GM18867 (cell line): Measurements from ENCODE around the gene CUX1.
"Not testable (repeated sequence)": the region's sequence is repeated elsewhere in the genome, so short reads cannot be mapped to it uniquely, and the experiment has no call there.

Source experiments
- ATAC-seq: cut with Tn5 transposase; IDR thresholded peaks from one replicate; pipeline ENCODE4 v1.9.1; 2021; ENCODE audit warnings: mild to moderate bottlenecking, moderate library complexity; ENCODE audit not compliant: unreplicated experiment

Gene CUX1

DNA sequence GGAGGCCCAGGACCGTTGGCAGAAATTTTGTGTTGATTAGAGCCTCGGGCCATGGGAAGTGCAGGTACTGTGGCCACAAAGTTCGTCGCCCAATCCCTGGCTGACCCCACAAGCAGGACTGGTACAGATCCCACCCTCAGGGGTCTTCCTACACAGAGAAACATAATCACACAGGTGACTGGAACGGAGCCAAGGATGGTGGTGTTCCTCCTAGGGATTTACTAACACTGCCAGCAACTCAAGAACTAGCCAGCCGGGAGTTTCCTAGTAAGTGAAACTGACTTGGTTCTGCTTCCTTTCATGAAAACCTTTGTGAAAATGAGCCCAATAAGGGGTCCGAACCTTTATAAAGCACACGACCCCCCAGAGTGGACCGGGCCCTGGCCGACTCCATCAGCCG is 5.7 kb downstream of the CUX1 start:
- no peak for ATAC-seq

DNA sequence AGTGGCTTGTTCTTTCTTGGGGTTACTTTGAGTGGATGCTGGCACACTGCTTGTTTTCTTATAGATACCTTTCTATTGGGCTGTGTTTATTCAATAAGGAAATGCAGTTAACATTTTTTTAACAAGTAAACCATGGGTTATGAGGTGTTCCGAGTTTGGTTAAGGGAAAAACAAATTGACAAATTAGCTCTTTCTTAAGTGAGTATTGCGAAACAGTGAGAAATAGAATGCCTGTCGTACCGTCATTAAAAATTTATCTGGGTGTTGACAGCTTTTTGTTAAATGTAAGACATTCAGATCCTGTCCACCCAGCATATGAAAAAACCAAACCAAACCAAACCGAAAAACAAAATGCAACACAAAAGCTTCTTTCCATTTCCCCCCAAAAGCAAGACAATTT is 6.2 kb downstream of the CUX1 start:
- no peak for ATAC-seq

DNA sequence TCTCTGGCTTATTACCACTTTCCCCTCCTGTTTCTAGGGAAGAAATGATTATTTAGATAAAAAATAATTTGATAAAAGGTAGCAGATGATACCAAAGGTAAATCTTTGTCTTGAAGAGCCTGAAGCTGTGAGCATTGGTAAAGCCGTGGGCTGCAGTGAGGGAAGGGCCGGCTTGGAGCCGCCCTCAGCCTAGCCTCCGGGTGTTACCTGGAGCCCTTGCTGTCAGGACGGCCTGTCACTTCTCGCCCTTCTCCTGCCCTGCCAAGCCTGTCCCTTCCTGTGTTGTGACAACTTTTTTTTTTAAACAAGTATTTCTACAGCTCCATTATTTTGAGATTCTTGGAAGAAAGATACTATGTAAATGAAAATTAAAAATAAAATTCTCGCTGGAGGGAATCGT is 7.0 kb downstream of the CUX1 start:
- ATAC-seq, result no peak

GRCh38 chr7:101826081-101826835 is 8.8 kb downstream of the CUX1 start:
- ATAC-seq, result no peak

GRCh38 chr7:101828301-101829020 is 11.0 kb downstream of the CUX1 start:
- ATAC-seq, result no peak

GRCh38 chr7:101829374-101829773 is 11.9 kb downstream of the CUX1 start:
- no peak for ATAC-seq

DNA sequence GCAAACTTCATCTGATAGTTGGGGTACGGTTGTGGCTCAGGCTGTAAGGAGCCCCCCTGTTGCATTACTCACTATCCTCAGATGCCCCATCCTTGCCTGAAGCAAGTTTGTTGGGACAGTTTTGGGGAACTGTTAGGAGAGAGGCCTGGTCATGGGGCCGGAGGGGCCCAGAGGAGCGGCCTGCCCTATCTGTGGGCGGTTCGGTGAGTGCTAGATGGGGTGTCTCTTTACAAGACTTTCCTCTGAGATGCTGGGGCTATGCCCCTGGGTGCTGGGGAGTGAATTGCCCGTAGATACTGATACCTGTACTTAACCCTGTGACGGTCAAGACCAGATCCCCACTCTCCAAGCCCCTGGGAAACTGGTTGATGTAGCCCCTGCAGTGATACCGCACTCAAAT is 12.4 kb downstream of the CUX1 start:
- ATAC-seq, result no peak

- ATAC-seq, result not testable (repeated sequence)
Observed at GRCh38 chr7:101831396-101831795, 14.0 kb downstream of the CUX1 start.

- ATAC-seq, result no peak
Observed at GRCh38 chr7:101832205-101832631, 14.8 kb downstream of the CUX1 start.

DNA sequence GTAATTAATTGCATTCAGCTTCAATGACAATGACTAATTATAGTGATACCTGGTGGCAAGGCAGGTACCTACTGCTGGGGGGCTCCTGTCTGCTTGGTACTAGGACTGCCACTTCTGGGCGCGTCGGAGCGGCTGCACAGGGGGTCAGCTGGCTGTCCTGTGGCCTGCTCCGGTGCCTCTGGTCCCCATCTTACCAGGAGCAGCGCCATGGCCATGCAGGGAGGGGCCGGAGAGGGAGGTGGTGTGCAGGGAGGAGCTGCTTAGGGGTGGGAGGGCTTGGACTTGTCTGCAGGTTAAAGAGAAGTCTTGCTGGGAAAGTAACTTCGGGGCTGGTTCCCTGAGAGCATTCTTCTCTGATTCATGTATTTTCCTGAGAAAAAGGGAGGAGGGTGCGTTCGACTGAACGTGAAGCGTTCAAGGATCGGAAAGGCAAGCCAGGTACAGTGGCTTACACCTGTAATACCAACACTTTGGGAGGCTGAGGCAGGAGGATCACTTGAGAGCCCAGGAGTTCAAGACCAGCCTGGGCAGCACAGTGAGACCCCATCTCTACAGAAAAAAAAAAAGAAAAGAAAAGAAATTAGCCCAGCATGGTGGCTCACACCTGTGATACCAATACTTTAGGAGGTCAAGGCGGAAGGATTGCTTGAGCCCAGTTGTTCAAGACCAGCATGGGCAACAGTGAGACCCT is 15.4 kb downstream of the CUX1 start:
- ATAC-seq, result no peak

- ATAC-seq, result no peak
Observed at GRCh38 chr7:101833799-101834198, 16.4 kb downstream of the CUX1 start.

- ATAC-seq, result no peak
Observed at GRCh38 chr7:101835136-101835535, 17.7 kb downstream of the CUX1 start.

DNA sequence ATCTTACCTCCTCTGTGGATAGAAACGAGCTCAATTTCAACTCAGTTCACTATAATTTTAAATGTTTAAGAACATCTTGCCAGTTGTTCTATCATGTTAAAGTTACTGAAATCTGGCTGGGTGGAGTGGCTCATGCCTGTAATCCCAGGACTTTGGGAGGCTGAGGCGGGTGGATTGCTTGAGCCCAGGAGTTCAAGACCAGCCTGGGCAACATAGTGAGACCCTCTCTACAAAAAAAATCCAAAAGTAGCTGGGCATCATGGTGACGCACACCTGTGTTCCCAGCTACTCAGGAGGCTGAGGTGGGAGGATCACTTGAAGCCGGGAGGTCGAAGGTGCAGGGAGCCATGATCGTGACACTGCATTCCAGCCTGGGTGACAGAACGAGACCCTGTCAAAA is 20.0 kb downstream of the CUX1 start:
- ATAC-seq, result not testable (repeated sequence)

- ATAC-seq, result no peak
Observed at GRCh38 chr7:101838837-101839483, 21.5 kb downstream of the CUX1 start.

GRCh38 chr7:101841328-101841727 is 23.9 kb downstream of the CUX1 start:
- no peak for ATAC-seq

- no peak for ATAC-seq
Observed at GRCh38 chr7:101843293-101844271, 26.2 kb downstream of the CUX1 start.

DNA sequence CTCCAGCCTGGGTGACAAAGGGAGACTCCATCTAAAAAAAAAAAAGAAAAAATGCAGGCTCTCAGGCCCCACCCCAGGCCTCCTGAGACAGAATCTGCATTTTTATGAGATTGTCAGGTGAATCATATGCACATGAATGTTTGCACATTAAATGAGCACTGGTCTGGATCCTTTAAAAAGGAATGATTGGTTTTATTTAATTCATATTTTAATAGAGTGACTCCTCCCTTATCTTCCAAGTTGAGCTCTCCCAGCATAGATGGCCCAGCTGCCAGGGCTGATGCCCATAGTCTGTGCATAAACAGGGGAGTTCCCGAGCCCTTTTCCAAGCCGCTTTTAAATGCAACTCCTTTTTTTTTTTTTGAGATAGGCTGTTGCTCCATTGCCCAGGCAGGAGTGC is 28.5 kb downstream of the CUX1 start:
- no peak for ATAC-seq

DNA sequence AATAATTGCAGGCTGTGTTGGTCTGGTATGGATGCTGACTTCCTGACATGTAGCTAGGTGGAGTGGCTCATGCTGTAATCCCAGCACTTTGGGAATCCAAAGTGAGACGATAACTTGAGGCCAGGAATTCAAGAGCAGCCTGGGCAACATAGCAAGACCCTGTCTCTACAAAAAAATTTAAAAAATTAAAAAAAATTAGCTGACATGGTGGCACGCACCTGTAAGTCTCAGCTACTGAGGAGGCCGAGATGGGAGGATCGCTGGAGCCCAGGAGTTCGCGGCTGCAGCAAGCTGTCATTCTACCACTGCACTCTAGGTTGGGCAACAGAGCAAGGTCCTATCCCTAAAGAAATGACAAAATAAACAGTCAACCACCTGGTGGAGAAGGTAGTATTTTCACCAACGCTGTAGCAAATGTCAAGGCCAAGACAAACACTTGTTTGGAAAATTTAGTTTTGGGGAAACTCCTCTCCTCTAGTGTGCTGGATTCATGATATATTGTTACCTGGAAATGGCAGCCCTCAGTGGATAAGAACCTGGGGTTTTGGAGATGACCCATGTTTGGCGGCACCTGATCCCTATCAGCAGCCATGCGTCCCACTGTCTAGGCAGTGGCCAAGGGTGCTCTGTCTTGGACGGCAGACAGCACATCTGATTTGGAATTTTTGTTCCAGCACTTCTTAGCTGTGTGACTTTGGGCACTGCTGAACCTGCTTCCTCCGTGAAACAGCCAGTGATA is 29.5 kb downstream of the CUX1 start:
- ATAC-seq, result no peak

DNA sequence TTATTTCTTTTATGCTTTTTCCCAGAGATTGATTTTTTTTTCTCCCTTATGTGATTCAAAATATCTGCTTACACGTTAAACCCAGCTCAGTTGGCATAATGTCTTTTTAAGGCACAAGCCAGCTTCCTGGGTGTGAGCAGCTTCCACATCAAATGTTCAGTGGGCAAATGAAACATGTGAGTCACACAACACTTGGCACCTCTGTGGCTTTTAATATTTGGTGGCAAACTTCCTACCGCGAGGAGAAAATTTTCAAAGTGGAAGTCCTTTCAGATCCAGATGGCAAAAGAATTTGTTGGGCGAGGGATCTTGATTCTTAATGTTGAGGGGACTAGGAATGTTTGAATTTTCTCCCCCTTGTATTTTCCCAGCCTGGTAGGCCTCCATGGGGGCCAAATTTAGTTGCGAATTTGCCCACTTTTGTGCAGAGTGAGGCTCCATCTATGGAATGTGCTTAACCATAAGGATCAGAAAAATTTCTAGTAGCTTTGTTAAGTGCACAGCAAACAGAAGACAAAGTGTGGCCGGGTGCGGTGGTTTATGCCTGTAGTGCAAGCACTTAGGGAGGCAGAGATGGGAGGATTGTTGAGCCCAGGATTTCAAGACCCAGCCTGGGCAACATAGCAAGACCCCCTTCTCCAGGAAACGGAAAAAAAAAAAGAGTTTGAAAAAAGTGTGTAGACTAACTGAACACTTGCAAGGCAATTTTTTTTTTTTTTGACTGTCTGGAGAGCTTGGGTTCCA is 31.0 kb downstream of the CUX1 start:
- no peak for ATAC-seq
